ENCODE results near the gene AGAP1.

Gene AGAP1

GRCh38 chr2:235766278-235766677 is 272.4 kb downstream of the AGAP1 start:
- no peak for DNase-seq (ENCODE audit: low spot score)
- no peak overlapping the region for H3K27ac ChIP-seq
- H3K4me3 ChIP-seq: no peak overlapping the region
- peak; percentile 80 for TF ChIP-seq CTCF (IDR thresholded peaks at IDR 0.05)

GRCh38 chr2:235768606-235769005 is 274.8 kb downstream of the AGAP1 start:
- DNase-seq (ENCODE audit: low spot score): no peak
- no peak for TF ChIP-seq CTCF (IDR thresholded peaks at IDR 0.05)

DNA sequence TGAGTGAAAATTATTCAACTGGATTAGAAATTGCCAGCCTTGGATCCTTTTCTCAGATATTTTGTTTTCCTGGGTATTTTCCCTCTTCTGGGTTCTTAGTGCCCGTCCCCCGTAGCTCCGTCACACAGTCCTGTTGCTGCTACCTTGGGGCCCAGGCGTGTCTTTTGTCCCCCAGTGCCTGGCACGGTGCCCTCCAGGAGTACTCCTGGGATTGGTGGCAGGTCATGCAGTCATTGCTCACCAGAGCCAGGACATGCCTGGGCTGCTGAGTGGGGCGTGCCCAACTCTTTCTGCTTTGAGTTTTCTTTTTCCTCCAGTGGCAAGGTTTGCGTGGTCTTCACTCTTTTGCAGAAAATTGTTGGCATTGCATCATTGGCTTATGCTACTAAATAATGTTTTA is 275.2 kb downstream of the AGAP1 start:
- TF ChIP-seq CTCF (IDR thresholded peaks at IDR 0.05): no peak
- no peak for DNase-seq (ENCODE audit: low spot score)
- Histone ChIP-seq H3K4me3 (no peak overlapping the region), H3K27ac (no peak overlapping the region)

More at GRCh38 chr2:235768606-235769005, 274.8 kb downstream of the AGAP1 start:
- H3K27ac ChIP-seq: no peak overlapping the region
- H3K4me3 ChIP-seq: no peak overlapping the region

GRCh38 chr2:235770909-235771820 is 277.3 kb downstream of the AGAP1 start:
- peak; percentile 52 for DNase-seq (ENCODE audit: low spot score)
- no peak for TF ChIP-seq CTCF (IDR thresholded peaks at IDR 0.05)
- no peak overlapping the region for H3K27ac ChIP-seq
- H3K4me3 ChIP-seq: no peak overlapping the region

- DNase-seq (ENCODE audit: low spot score): peak; percentile 16
- Histone ChIP-seq H3K27ac (no peak overlapping the region), H3K4me3 (no peak overlapping the region)
- no peak for TF ChIP-seq CTCF (IDR thresholded peaks at IDR 0.05)
Measured at GRCh38 chr2:235773188-235773928, 279.5 kb downstream of the AGAP1 start.

DNA sequence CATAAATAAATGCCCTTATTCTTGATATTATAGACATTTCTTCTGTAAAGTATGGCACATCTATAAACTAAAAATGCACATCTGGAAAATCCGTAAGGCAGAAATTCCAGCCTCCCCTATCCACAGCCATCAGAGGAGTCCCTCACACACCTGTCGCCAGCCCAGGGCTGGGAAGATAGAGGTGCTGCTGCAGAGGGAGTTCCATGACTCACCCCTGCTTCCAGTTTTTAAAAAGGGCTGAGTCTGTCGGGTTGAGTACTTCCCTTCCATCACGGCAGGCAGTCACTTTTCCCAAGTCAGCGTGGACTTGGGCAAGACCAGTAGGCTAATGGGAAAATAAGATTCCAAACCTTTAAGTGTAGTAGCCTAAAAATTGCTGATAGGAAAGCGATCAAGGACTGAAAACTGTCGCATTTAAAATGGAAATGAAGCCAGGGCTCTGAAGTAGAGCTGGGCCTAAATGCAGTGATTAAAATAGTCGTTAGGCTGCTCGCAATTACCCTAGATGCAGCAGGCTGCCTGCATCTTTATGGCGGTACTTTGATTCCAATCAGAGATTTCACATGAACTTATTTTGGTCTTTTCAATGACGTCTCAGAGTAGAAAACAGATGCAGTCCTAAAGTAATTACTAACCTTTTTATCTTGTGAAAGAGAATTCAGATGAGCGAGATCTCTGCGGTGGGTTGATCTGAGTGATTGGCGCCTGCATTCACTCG is 280.5 kb downstream of the AGAP1 start:
- TF ChIP-seq CTCF (IDR thresholded peaks at IDR 0.05): no peak
- Histone ChIP-seq H3K4me3 (no peak overlapping the region), H3K27ac (no peak overlapping the region)
- peak; percentile 17 for DNase-seq (ENCODE audit: low spot score)
